GM12801 (cell line): ENCODE data around the gene LRP1.

Experiments
- CTCF ChIP-seq: IDR thresholded peaks from one replicate; pipeline ENCODE4 v1.5.1; 2011; ENCODE audit warnings: control low read depth; ENCODE audit not compliant: insufficient read length; ENCODE audit errors: extremely low read depth

Gene LRP1

DNA sequence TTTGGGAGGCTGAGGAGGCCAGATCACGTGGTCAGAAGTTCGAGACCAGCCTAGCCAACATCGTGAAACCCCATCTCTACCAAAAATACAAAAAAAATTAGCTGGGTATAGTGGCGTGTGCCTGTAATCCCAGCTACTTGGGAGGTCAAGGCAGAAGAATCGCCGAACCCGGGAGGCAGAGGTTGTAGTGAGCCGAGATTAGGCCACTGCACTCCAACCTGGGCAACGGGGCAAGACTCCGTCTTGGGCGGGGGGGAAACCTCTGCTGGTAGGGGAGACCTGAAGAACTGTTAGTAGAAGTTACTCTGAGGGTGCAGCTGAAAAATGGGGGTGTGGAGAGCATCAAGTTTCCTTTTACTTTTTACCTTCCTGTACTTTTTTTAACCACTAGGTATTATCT is 2.2 kb upstream of the LRP1 start:
- no peak for TF ChIP-seq CTCF

DNA sequence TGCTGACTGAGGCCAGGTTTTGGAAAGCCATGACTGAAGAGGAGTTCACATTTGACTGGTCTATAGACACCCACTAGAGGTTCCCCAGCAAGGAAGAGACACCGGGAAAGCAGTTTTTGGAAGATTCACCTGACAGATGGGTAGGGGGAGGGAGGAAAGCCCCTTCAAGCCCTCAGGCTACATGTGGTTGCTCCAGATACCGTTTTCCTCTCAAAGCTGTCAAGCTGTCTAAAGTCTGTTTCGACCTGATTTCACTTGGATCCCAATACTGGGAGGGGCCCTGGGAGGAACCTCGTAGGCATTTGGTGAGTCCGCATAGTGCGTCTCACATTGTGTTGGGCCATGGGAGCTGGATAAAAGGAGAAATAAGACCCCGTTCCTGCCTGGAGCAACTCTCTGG is 1.7 kb upstream of the LRP1 start:
- TF ChIP-seq CTCF: no peak

- no peak for TF ChIP-seq CTCF
Measured at GRCh38 chr12:57127101-57127725, 1.1 kb upstream of the LRP1 start.

DNA sequence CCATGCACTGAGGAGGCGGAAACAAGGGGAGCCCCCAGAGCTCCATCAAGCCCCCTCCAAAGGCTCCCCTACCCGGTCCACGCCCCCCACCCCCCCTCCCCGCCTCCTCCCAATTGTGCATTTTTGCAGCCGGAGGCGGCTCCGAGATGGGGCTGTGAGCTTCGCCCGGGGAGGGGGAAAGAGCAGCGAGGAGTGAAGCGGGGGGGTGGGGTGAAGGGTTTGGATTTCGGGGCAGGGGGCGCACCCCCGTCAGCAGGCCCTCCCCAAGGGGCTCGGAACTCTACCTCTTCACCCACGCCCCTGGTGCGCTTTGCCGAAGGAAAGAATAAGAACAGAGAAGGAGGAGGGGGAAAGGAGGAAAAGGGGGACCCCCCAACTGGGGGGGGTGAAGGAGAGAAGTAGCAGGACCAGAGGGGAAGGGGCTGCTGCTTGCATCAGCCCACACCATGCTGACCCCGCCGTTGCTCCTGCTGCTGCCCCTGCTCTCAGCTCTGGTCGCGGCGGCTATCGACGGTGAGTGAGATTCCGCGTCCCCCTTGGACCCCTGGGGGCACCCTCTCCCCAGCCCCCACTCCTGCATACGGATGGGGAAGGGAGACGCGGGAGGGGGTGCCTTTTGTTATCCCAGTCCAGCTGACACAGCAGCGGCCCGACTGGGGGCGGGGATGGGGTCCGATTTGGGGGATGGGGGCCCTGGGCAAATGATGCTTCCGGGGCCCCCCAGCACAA is 400 bp downstream of the LRP1 start:
- no peak for TF ChIP-seq CTCF

DNA sequence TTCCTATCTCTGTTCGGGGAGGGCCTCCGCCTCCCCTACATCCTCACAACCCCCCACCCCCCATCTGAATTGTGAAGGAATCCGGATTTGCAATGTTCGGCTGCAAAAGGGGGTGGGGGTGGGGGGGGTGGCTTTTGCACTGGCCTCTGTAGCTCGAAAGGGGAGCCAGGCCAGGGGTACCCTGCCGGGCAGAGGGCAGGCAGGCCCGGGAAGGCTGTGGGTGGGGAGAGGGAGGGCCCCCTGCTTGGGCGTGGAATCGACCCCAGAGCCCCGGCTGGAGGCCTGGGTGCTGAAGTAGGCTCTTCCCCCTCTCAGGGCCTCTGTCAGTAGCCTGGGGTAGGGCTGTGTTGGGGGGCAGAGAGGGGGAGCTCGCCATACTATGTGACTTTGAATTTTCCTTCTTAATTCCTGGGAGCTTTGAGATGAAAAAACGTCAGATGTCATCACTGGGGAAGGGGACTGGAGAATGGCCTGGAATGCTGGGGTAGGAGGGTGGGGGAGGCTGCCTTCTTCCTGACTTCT is 1.1 kb downstream of the LRP1 start:
- TF ChIP-seq CTCF: no peak

GRCh38 chr12:57129889-57130288 is 1.6 kb downstream of the LRP1 start:
- TF ChIP-seq CTCF: no peak

- no peak for TF ChIP-seq CTCF
Measured at GRCh38 chr12:57130941-57131340, 2.7 kb downstream of the LRP1 start.
